WTC11 (cell line): ENCODE data around the gene ADA. TPM values are rescaled to one million over a fixed set of nuclear protein-coding genes. Genes with fewer than 3 reads are reported as not detected.
A peak's percentile ranks its signal among the peaks of the same experiment; 100 is the strongest.

Source experiments
- CBFB ChIP-seq: sonication (generic); formaldehyde crosslinking; IDR thresholded peaks from 2 replicates; pipeline ENCODE4 v1.8.1; 2022; ENCODE audit warnings: mild to moderate bottlenecking, low read depth, missing genetic modification reagents
- ETV6 ChIP-seq: sonication (generic); formaldehyde crosslinking; IDR thresholded peaks from 2 replicates; pipeline ENCODE4 v1.8.1; 2022; ENCODE audit warnings: mild to moderate bottlenecking, missing genetic modification reagents
- GABPB1 ChIP-seq: sonication (generic); formaldehyde crosslinking; IDR thresholded peaks from 2 replicates; pipeline ENCODE4 v1.8.1; 2023; ENCODE audit warnings: mild to moderate bottlenecking, missing genetic modification reagents
- HMGA2 ChIP-seq: fragments of 250-450 bp; sonication (Bioruptor Pico); IDR thresholded peaks from 2 replicates; pipeline ENCODE4 v1.4.0; 2021; ENCODE audit warnings: mild to moderate bottlenecking, moderate library complexity
- IRF2 ChIP-seq: sonication (generic); formaldehyde crosslinking; IDR thresholded peaks from 2 replicates; pipeline ENCODE4 v1.8.0; 2022; ENCODE audit warnings: low read depth, missing genetic modification reagents, borderline replicate concordance
- MYBL2 ChIP-seq: sonication (generic); formaldehyde crosslinking; IDR thresholded peaks from 2 replicates; pipeline ENCODE4 v1.8.1; 2023; ENCODE audit warnings: mild to moderate bottlenecking, moderate library complexity, missing genetic modification reagents
- NFATC4 ChIP-seq: fragments of 250-450 bp; sonication (Bioruptor Pico); IDR thresholded peaks from 2 replicates; pipeline ENCODE4 v1.9.0; 2021; ENCODE audit warnings: mild to moderate bottlenecking
- NFYB ChIP-seq: sonication (generic); formaldehyde crosslinking; conservative IDR thresholded peaks from 2 replicates; pipeline ENCODE4 v1.8.0; 2022; ENCODE audit warnings: low read depth, missing genetic modification reagents
- PRRX2 ChIP-seq: fragments of 250-450 bp; sonication (Bioruptor Pico); IDR thresholded peaks from 2 replicates; pipeline ENCODE4 v1.8.0; 2021; ENCODE audit warnings: mild to moderate bottlenecking
- RORB ChIP-seq: fragments of 250-450 bp; sonication (Bioruptor Pico); IDR thresholded peaks from 2 replicates; pipeline ENCODE4 v1.9.0; 2021; ENCODE audit warnings: mild to moderate bottlenecking
- SMAD4 ChIP-seq: sonication (generic); formaldehyde crosslinking; IDR thresholded peaks from 2 replicates; pipeline ENCODE4 v1.8.0; 2022; ENCODE audit warnings: mild to moderate bottlenecking, missing genetic modification reagents
- SOX15 ChIP-seq: fragments of 250-450 bp; sonication (Bioruptor Pico); IDR thresholded peaks from 2 replicates; pipeline ENCODE4 v1.9.0; 2021; ENCODE audit warnings: mild to moderate bottlenecking
- TEAD4 ChIP-seq: sonication (generic); formaldehyde crosslinking; IDR thresholded peaks from 2 replicates; pipeline ENCODE4 v1.8.0; 2022; ENCODE audit warnings: mild to moderate bottlenecking, missing genetic modification reagents
- ZNF219 ChIP-seq: sonication (generic); formaldehyde crosslinking; IDR thresholded peaks from 2 replicates; pipeline ENCODE4 v1.8.0; 2023; ENCODE audit warnings: missing genetic modification reagents, mild to moderate bottlenecking, borderline replicate concordance
- ZNF317 ChIP-seq: sonication (generic); formaldehyde crosslinking; IDR thresholded peaks from 2 replicates; pipeline ENCODE4 v1.8.1; 2023; ENCODE audit warnings: low read depth, mild to moderate bottlenecking, moderate library complexity, missing genetic modification reagents, borderline replicate concordance
- total RNA-seq: library from RNA; stranded (reverse); gene quantifications from 3 replicates; pipeline ENCODE4 v1.2.3, GENCODE V29; 2021
- TF ChIP-seq, protein P1 (sequence below): sonication (generic); formaldehyde crosslinking; IDR thresholded peaks from 2 replicates; pipeline ENCODE4 v1.8.0; 2023; ENCODE audit warnings: missing genetic modification reagents, mild to moderate bottlenecking, borderline replicate concordance
- TF ChIP-seq, protein P2 (sequence below): sonication (generic); formaldehyde crosslinking; IDR thresholded peaks from 2 replicates; pipeline ENCODE4 v1.8.1; 2023; ENCODE audit warnings: mild to moderate bottlenecking, missing genetic modification reagents
- TF ChIP-seq, protein P3 (sequence below): sonication (generic); formaldehyde crosslinking; conservative IDR thresholded peaks from 2 replicates; pipeline ENCODE4 v1.8.1; 2023; ENCODE audit warnings: mild to moderate bottlenecking, low read depth, missing genetic modification reagents, moderate library complexity
- TF ChIP-seq, protein P4 (sequence below): sonication (generic); formaldehyde crosslinking; IDR thresholded peaks from 2 replicates; pipeline ENCODE4 v1.8.0; 2022; ENCODE audit warnings: mild to moderate bottlenecking, missing genetic modification reagents
- TF ChIP-seq, protein P5 (sequence below): sonication (generic); formaldehyde crosslinking; IDR thresholded peaks from 2 replicates; pipeline ENCODE4 v1.8.1; 2023; ENCODE audit warnings: mild to moderate bottlenecking, missing genetic modification reagents
- TF ChIP-seq, protein P6 (sequence below): sonication (generic); formaldehyde crosslinking; IDR thresholded peaks from 2 replicates; pipeline ENCODE4 v1.8.1; 2022; ENCODE audit warnings: missing genetic modification reagents, borderline replicate concordance
- TF ChIP-seq, protein P7 (sequence below): sonication (generic); formaldehyde crosslinking; IDR thresholded peaks from 2 replicates; pipeline ENCODE4 v1.8.1; 2023; ENCODE audit warnings: mild to moderate bottlenecking, missing genetic modification reagents, moderate library complexity

ADA gene
- total RNA-seq, 1 experiment from 2014 or later: 19.7 TPM

DNA sequence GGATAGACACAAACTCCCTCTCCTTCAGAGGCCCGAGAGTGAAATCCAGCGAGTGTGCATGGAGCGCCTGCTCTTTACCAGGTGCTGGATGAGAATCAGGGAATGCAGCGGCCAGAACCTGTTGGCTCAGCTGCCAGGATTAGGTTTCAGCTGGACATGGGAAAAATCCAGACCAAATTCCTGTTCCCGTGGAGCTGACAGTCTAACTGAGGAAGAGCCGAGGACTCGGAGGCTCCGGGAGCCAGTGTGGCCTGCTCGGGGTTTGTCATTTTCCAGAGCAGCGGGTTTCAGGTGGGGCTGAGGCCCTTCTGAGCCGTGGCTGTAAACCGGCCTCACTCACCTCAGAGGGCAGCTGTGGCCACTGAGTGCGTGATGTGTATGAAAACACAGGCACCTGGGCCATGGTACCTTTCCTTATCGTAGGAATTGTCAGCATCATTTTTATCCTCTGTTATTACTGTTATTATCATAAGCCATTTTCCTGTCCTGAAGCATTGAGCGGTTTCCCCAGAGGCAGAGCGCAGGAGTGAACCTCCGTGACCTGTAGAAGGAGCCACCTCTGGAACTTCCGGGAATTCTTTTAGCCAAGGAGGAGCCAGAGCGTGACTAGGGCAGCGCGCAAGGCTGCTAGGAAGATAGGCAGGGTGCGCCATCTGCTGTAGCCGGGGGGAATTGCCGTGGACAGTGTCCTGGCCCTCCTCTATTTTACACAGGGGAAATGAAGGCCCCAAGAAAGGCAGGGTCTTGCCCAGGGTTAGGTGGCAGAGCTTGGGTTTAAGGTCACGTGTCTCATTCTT, 41.8 kb downstream of the ADA start (continued):
- TF ChIP-seq, protein P1, sequence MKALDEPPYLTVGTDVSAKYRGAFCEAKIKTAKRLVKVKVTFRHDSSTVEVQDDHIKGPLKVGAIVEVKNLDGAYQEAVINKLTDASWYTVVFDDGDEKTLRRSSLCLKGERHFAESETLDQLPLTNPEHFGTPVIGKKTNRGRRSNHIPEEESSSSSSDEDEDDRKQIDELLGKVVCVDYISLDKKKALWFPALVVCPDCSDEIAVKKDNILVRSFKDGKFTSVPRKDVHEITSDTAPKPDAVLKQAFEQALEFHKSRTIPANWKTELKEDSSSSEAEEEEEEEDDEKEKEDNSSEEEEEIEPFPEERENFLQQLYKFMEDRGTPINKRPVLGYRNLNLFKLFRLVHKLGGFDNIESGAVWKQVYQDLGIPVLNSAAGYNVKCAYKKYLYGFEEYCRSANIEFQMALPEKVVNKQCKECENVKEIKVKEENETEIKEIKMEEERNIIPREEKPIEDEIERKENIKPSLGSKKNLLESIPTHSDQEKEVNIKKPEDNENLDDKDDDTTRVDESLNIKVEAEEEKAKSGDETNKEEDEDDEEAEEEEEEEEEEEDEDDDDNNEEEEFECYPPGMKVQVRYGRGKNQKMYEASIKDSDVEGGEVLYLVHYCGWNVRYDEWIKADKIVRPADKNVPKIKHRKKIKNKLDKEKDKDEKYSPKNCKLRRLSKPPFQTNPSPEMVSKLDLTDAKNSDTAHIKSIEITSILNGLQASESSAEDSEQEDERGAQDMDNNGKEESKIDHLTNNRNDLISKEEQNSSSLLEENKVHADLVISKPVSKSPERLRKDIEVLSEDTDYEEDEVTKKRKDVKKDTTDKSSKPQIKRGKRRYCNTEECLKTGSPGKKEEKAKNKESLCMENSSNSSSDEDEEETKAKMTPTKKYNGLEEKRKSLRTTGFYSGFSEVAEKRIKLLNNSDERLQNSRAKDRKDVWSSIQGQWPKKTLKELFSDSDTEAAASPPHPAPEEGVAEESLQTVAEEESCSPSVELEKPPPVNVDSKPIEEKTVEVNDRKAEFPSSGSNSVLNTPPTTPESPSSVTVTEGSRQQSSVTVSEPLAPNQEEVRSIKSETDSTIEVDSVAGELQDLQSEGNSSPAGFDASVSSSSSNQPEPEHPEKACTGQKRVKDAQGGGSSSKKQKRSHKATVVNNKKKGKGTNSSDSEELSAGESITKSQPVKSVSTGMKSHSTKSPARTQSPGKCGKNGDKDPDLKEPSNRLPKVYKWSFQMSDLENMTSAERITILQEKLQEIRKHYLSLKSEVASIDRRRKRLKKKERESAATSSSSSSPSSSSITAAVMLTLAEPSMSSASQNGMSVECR (CRISPR knock-in tag): no peak
- TF ChIP-seq CBFB: no peak
- TF ChIP-seq, protein P2, sequence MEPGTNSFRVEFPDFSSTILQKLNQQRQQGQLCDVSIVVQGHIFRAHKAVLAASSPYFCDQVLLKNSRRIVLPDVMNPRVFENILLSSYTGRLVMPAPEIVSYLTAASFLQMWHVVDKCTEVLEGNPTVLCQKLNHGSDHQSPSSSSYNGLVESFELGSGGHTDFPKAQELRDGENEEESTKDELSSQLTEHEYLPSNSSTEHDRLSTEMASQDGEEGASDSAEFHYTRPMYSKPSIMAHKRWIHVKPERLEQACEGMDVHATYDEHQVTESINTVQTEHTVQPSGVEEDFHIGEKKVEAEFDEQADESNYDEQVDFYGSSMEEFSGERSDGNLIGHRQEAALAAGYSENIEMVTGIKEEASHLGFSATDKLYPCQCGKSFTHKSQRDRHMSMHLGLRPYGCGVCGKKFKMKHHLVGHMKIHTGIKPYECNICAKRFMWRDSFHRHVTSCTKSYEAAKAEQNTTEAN (CRISPR knock-in tag): no peak
- TF ChIP-seq RORB (CRISPR knock-in tag): no peak
- TF ChIP-seq, protein P3, sequence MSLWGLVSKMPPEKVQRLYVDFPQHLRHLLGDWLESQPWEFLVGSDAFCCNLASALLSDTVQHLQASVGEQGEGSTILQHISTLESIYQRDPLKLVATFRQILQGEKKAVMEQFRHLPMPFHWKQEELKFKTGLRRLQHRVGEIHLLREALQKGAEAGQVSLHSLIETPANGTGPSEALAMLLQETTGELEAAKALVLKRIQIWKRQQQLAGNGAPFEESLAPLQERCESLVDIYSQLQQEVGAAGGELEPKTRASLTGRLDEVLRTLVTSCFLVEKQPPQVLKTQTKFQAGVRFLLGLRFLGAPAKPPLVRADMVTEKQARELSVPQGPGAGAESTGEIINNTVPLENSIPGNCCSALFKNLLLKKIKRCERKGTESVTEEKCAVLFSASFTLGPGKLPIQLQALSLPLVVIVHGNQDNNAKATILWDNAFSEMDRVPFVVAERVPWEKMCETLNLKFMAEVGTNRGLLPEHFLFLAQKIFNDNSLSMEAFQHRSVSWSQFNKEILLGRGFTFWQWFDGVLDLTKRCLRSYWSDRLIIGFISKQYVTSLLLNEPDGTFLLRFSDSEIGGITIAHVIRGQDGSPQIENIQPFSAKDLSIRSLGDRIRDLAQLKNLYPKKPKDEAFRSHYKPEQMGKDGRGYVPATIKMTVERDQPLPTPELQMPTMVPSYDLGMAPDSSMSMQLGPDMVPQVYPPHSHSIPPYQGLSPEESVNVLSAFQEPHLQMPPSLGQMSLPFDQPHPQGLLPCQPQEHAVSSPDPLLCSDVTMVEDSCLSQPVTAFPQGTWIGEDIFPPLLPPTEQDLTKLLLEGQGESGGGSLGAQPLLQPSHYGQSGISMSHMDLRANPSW (CRISPR knock-in tag): no peak
- no peak for TF ChIP-seq ZNF219
- TF ChIP-seq, protein P4, sequence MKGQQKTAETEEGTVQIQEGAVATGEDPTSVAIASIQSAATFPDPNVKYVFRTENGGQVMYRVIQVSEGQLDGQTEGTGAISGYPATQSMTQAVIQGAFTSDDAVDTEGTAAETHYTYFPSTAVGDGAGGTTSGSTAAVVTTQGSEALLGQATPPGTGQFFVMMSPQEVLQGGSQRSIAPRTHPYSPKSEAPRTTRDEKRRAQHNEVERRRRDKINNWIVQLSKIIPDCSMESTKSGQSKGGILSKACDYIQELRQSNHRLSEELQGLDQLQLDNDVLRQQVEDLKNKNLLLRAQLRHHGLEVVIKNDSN (CRISPR knock-in tag): 0 out of 2 replicates have a peak, but pooled peaks have one; percentile 23
- TF ChIP-seq SMAD4 (CRISPR knock-in tag): no peak
- TF ChIP-seq TEAD4 (CRISPR knock-in tag): no peak
- TF ChIP-seq GABPB1 (CRISPR knock-in tag): peak; percentile 44; the same call in 1 of the 2 replicates
- TF ChIP-seq IRF2: no peak
- TF ChIP-seq ZNF317 (CRISPR knock-in tag): no peak
- TF ChIP-seq, protein P5, sequence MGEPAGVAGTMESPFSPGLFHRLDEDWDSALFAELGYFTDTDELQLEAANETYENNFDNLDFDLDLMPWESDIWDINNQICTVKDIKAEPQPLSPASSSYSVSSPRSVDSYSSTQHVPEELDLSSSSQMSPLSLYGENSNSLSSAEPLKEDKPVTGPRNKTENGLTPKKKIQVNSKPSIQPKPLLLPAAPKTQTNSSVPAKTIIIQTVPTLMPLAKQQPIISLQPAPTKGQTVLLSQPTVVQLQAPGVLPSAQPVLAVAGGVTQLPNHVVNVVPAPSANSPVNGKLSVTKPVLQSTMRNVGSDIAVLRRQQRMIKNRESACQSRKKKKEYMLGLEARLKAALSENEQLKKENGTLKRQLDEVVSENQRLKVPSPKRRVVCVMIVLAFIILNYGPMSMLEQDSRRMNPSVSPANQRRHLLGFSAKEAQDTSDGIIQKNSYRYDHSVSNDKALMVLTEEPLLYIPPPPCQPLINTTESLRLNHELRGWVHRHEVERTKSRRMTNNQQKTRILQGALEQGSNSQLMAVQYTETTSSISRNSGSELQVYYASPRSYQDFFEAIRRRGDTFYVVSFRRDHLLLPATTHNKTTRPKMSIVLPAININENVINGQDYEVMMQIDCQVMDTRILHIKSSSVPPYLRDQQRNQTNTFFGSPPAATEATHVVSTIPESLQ (CRISPR knock-in tag): no peak
- TF ChIP-seq, protein P6, sequence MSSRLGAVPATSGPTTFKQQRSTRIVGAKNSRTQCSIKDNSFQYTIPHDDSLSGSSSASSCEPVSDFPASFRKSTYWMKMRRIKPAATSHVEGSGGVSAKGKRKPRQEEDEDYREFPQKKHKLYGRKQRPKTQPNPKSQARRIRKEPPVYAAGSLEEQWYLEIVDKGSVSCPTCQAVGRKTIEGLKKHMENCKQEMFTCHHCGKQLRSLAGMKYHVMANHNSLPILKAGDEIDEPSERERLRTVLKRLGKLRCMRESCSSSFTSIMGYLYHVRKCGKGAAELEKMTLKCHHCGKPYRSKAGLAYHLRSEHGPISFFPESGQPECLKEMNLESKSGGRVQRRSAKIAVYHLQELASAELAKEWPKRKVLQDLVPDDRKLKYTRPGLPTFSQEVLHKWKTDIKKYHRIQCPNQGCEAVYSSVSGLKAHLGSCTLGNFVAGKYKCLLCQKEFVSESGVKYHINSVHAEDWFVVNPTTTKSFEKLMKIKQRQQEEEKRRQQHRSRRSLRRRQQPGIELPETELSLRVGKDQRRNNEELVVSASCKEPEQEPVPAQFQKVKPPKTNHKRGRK (CRISPR knock-in tag): no peak
- no peak for TF ChIP-seq NFYB
- TF ChIP-seq SOX15 (CRISPR knock-in tag): no peak
- TF ChIP-seq NFATC4 (CRISPR knock-in tag): no peak
- TF ChIP-seq MYBL2: no peak
- TF ChIP-seq PRRX2 (CRISPR knock-in tag): no peak
- TF ChIP-seq, protein P7, sequence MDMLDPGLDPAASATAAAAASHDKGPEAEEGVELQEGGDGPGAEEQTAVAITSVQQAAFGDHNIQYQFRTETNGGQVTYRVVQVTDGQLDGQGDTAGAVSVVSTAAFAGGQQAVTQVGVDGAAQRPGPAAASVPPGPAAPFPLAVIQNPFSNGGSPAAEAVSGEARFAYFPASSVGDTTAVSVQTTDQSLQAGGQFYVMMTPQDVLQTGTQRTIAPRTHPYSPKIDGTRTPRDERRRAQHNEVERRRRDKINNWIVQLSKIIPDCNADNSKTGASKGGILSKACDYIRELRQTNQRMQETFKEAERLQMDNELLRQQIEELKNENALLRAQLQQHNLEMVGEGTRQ (CRISPR knock-in tag): no peak
- TF ChIP-seq ETV6: peak; percentile 50; the same call in 1 of the 2 replicates
- no peak for TF ChIP-seq HMGA2 (CRISPR knock-in tag)
